DND-41 (cell line): ENCODE data around the gene CNPPD1.

Experiments used
- ATAC-seq: fragments of 200-7000 bp; cut with Tn5 transposase; 3 replicates; pipeline ENCODE4 v1.9.1; 2021; ENCODE audit warnings: low read depth; ENCODE audit not compliant: insufficient read depth
- DNase-seq: peaks from one replicate; pipeline ENCODE4 v3.0.0-alpha.2; 2020
- H2AFZ ChIP-seq: 2 replicates; pipeline ENCODE4 v1.6.0; 2012; ENCODE audit warnings: low read depth, low read length
- H3K27ac ChIP-seq: 2 replicates; pipeline ENCODE4 v1.5.1; 2012; ENCODE audit warnings: low read length, inconsistent platforms
- H3K27me3 ChIP-seq: fragments of 200-600 bp; sonication (generic); 2 replicates; pipeline ENCODE4 v1.6.0; 2012; ENCODE audit warnings: low read length, mild to moderate bottlenecking, inconsistent platforms; ENCODE audit not compliant: insufficient read depth, poor library complexity
- H3K36me3 ChIP-seq: 2 replicates; pipeline ENCODE4 v1.5.1; 2012; ENCODE audit warnings: low read length, inconsistent platforms; ENCODE audit not compliant: insufficient read depth
- H3K4me1 ChIP-seq: 2 replicates; pipeline ENCODE4 v1.5.1; 2012; ENCODE audit warnings: mild to moderate bottlenecking, low read length; ENCODE audit not compliant: insufficient read depth
- H3K4me2 ChIP-seq: 2 replicates; pipeline ENCODE4 v1.6.0; 2012; ENCODE audit warnings: mild to moderate bottlenecking, moderate library complexity, low read length, inconsistent platforms; ENCODE audit not compliant: insufficient read depth
- H3K4me3 ChIP-seq, 2 experiments: fragments of 200-600 bp in 1 of 2; shearing (Covaris generic) in 1 of 2; 2 replicates each; pipeline ENCODE4 v1.5.1; 2012 to 2016; ENCODE audit warnings: inconsistent platforms in 2 of 2, low read length in 2 of 2, mild to moderate bottlenecking in 2 of 2, low read depth in 1 of 2, moderate library complexity in 1 of 2
- H3K79me2 ChIP-seq: 2 replicates; pipeline ENCODE4 v1.6.0; 2012; ENCODE audit warnings: low read length, inconsistent platforms; ENCODE audit not compliant: insufficient read depth
- H3K9ac ChIP-seq: 2 replicates; pipeline ENCODE4 v1.6.0; 2012; ENCODE audit warnings: low read depth, mild to moderate bottlenecking, inconsistent platforms, low read length, moderate library complexity
- H3K9me3 ChIP-seq: 2 replicates; pipeline ENCODE4 v1.5.1; 2012; ENCODE audit warnings: low read length, moderate library complexity, mild to moderate bottlenecking, inconsistent platforms; ENCODE audit not compliant: insufficient read depth, severe bottlenecking
- H4K20me1 ChIP-seq: 2 replicates; pipeline ENCODE4 v1.6.0; 2012; ENCODE audit warnings: low read length; ENCODE audit not compliant: insufficient read depth
- EZH2 ChIP-seq: IDR thresholded peaks from 3 replicates; pipeline ENCODE4 v1.6.1; 2012; ENCODE audit warnings: borderline replicate concordance, low read depth, mild to moderate bottlenecking, moderate library complexity, low read length, inconsistent platforms; ENCODE audit not compliant: severe bottlenecking
- TF ChIP-seq, protein P1 (sequence below): IDR thresholded peaks from 2 replicates; pipeline ENCODE4 v1.5.1; 2012; ENCODE audit warnings: borderline replicate concordance, low read length, moderate library complexity, mild to moderate bottlenecking; ENCODE audit not compliant: poor library complexity, severe bottlenecking; ENCODE audit errors: extremely low read depth

Gene CNPPD1

DNA sequence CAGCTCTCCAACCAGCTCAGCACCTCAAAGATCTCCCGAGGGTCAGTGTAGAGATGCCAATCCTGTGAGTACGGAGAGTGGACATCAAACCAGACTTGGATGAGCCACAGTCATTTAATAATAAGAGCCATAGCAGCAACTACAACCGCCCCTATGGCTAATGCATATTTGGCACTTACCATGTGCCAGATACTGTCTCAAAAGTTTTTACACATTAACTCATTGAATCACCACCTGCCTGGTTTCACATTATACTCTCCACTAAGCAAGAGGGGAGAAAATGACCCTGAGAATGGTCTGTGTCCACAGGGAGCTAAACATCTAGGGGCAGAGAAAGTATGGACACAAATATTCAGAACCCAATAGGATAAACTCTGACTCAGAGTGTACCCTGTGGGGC lies 2.6 kb downstream of the CNPPD1 start:
- Histone ChIP-seq H3K36me3 (peaks cover 42% of the 10 kb centered on the region), H3K27me3 (no peaks in the 10 kb centered on the region), H3K9ac (no peak overlapping the region), H4K20me1 (peaks cover 9% of the 10 kb centered on the region; the same call in 1 of the 2 replicates), H2AFZ (no peak overlapping the region), H3K9me3 (no peaks in the 10 kb centered on the region), H3K27ac (no peak overlapping the region), H3K4me2 (no peak overlapping the region), H3K4me1 (peaks cover 27% of the 10 kb centered on the region), H3K4me3 (no peak overlapping the region), H3K79me2 (peaks cover 30% of the 10 kb centered on the region)
- no peak for DNase-seq
- TF ChIP-seq, protein P1, sequence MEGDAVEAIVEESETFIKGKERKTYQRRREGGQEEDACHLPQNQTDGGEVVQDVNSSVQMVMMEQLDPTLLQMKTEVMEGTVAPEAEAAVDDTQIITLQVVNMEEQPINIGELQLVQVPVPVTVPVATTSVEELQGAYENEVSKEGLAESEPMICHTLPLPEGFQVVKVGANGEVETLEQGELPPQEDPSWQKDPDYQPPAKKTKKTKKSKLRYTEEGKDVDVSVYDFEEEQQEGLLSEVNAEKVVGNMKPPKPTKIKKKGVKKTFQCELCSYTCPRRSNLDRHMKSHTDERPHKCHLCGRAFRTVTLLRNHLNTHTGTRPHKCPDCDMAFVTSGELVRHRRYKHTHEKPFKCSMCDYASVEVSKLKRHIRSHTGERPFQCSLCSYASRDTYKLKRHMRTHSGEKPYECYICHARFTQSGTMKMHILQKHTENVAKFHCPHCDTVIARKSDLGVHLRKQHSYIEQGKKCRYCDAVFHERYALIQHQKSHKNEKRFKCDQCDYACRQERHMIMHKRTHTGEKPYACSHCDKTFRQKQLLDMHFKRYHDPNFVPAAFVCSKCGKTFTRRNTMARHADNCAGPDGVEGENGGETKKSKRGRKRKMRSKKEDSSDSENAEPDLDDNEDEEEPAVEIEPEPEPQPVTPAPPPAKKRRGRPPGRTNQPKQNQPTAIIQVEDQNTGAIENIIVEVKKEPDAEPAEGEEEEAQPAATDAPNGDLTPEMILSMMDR: no peak
- TF ChIP-seq EZH2: no peak
- no peak for ATAC-seq

DNA sequence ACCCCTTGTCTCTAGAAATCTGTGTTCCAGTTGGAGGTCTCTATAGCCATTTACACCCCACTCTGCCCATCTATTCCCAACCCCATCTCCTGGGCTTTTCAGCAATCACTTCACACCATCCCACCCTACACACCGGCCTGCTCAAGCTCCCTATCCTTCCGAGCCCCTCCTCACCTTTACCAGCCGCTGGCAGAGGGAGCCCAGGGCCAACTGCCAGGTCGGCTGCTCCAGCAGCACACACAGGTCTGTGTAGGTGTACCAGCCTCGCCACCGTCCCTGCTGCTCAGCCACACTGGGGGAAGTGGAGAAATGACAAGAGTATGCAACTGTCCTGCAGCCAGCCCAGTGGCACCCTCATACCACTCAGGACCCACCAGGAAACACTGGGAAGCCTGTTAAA lies 3.5 kb downstream of the CNPPD1 start:
- no peak overlapping the region for H3K27ac ChIP-seq
- H3K4me1 ChIP-seq: peaks cover 21% of the 10 kb centered on the region
- H4K20me1 ChIP-seq: peaks cover 4% of the 10 kb centered on the region; the same call in 1 of the 2 replicates
- ATAC-seq (no peak), DNase-seq (no peak)
- no peak overlapping the region for H3K9ac ChIP-seq
- peaks cover 42% of the 10 kb centered on the region for H3K36me3 ChIP-seq
- no peak overlapping the region for H2AFZ ChIP-seq
- H3K4me3 ChIP-seq: no peak overlapping the region
- H3K27me3 ChIP-seq: no peaks in the 10 kb centered on the region
- H3K79me2 ChIP-seq: peaks cover 21% of the 10 kb centered on the region
- H3K9me3 ChIP-seq: no peaks in the 10 kb centered on the region
- TF ChIP-seq EZH2: no peak
- TF ChIP-seq, protein P1: no peak
- no peak overlapping the region for H3K4me2 ChIP-seq

- H3K4me1 ChIP-seq: peaks cover 21% of the 10 kb centered on the region
- DNase-seq (no peak), ATAC-seq (no peak)
- no peak overlapping the region for H3K4me2 ChIP-seq
- H3K27ac ChIP-seq: no peak overlapping the region
- no peak overlapping the region for H3K9ac ChIP-seq
- H2AFZ ChIP-seq: no peak overlapping the region
- no peaks in the 10 kb centered on the region for H3K27me3 ChIP-seq
- no peaks in the 10 kb centered on the region for H3K9me3 ChIP-seq
- H3K36me3 ChIP-seq: peaks cover 42% of the 10 kb centered on the region
- peaks cover 16% of the 10 kb centered on the region for H3K79me2 ChIP-seq
- H3K4me3 ChIP-seq: no peak overlapping the region
- TF ChIP-seq, protein P1: no peak
- no peak for TF ChIP-seq EZH2
- H4K20me1 ChIP-seq: peaks cover 4% of the 10 kb centered on the region; the same call in 1 of the 2 replicates
Measured at GRCh38 chr2:219172231-219173154, 4.2 kb downstream of the CNPPD1 start.
